ENCODE measurements around the gene COL6A2.

GRCh38 chr21:46136739-46137349 lies 38.9 kb downstream of the COL6A2 start:
- no peak for TF ChIP-seq CTCF (conservative IDR thresholded peaks at IDR 0.05)
- no peak for TF ChIP-seq EZH2 (IDR thresholded peaks at IDR 0.05; ENCODE audit: low read depth)
